Breast epithelium (tissue), 3 donors: ENCODE measurements around the gene MANBA.

Experiments used
- CTCF ChIP-seq, 3 donors: fragments of 450-650 bp; IDR thresholded peaks; one replicate each; pipeline ENCODE4 v1.5.1; 2016 to 2017; ENCODE audit warnings: antibody characterized with exemption in 3 of 3, mild to moderate bottlenecking in 3 of 3, moderate library complexity in 3 of 3
- POLR2AphosphoS5 ChIP-seq, 3 donors: sonication (generic); formaldehyde crosslinking; IDR thresholded peaks; one replicate each; pipeline ENCODE4 v1.6.1; 2017; ENCODE audit warnings: antibody characterized with exemption in 3 of 3

GRCh38 chr4:102772738-102773340 is 12.1 kb upstream of the MANBA start:
- TF ChIP-seq CTCF (IDR thresholded peaks at IDR 0.05) (no peak), POLR2AphosphoS5 (IDR thresholded peaks at IDR 0.05) (no peak)
